GM12878 (cell line): ENCODE measurements around the gene FOXJ3.

Source experiments
- IKZF1 ChIP-seq: fragments of 450-650 bp; conservative IDR thresholded peaks from 2 replicates; pipeline ENCODE4 v1.6.1; 2017; ENCODE audit warnings: antibody characterized with exemption, mild to moderate bottlenecking
- SMC3 ChIP-seq: IDR thresholded peaks from 2 replicates; pipeline ENCODE4 v1.6.1; 2011; ENCODE audit warnings: low read length, improper control_type of control experiment, borderline replicate concordance
- TF ChIP-seq, protein P1 (sequence below), 3 experiments: IDR thresholded peaks in 2 of 3; conservative IDR thresholded peaks in 1 of 3; 2 replicates each; pipeline ENCODE4 v1.5.1; 2011; ENCODE audit warnings: low read depth in 3 of 3, low read length in 3 of 3, mild to moderate bottlenecking in 3 of 3, control low read depth in 2 of 3, moderate library complexity in 2 of 3, inconsistent platforms in 1 of 3, mixed read lengths in 1 of 3; ENCODE audit not compliant: control insufficient read depth in 2 of 3, insufficient read depth in 1 of 3; ENCODE audit errors: extremely low read depth in 1 of 3
- TF ChIP-seq, protein P2 (sequence below): fragments of 450-650 bp; IDR thresholded peaks from 2 replicates; pipeline ENCODE4 v1.6.1; 2017; ENCODE audit warnings: mild to moderate bottlenecking, moderate library complexity

DNA sequence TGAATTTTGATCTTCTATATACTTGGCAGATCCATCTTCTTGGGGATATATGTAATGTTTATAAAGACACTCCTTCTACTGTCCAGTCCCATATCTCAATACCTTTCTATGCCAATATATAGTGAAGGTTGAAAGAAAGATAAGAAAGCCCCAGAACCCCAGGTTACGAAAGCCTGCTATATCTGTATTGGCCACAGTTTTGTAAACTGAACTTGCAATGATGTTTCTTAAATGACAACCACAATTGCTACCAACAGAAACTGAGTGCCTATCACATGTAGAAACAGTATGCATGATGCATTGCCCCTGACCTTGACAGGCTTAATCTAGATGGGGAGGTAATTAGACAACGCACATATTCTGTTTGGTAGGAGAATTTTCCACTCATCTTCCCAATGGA is 37.8 kb upstream of the FOXJ3 start:
- no peak for TF ChIP-seq SMC3
- TF ChIP-seq, protein P1, sequence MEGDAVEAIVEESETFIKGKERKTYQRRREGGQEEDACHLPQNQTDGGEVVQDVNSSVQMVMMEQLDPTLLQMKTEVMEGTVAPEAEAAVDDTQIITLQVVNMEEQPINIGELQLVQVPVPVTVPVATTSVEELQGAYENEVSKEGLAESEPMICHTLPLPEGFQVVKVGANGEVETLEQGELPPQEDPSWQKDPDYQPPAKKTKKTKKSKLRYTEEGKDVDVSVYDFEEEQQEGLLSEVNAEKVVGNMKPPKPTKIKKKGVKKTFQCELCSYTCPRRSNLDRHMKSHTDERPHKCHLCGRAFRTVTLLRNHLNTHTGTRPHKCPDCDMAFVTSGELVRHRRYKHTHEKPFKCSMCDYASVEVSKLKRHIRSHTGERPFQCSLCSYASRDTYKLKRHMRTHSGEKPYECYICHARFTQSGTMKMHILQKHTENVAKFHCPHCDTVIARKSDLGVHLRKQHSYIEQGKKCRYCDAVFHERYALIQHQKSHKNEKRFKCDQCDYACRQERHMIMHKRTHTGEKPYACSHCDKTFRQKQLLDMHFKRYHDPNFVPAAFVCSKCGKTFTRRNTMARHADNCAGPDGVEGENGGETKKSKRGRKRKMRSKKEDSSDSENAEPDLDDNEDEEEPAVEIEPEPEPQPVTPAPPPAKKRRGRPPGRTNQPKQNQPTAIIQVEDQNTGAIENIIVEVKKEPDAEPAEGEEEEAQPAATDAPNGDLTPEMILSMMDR (IDR thresholded peaks at IDR 0.05 in 2 of 3, conservative IDR thresholded peaks at IDR 0.05 in 1 of 3; ENCODE audit: control insufficient read depth in 2 of 3, extremely low read depth in 1 of 3, insufficient read depth in 1 of 3, low read depth in 3 of 3, low read length in 3 of 3) = no peak
- TF ChIP-seq IKZF1 = no peak
- TF ChIP-seq, protein P2, sequence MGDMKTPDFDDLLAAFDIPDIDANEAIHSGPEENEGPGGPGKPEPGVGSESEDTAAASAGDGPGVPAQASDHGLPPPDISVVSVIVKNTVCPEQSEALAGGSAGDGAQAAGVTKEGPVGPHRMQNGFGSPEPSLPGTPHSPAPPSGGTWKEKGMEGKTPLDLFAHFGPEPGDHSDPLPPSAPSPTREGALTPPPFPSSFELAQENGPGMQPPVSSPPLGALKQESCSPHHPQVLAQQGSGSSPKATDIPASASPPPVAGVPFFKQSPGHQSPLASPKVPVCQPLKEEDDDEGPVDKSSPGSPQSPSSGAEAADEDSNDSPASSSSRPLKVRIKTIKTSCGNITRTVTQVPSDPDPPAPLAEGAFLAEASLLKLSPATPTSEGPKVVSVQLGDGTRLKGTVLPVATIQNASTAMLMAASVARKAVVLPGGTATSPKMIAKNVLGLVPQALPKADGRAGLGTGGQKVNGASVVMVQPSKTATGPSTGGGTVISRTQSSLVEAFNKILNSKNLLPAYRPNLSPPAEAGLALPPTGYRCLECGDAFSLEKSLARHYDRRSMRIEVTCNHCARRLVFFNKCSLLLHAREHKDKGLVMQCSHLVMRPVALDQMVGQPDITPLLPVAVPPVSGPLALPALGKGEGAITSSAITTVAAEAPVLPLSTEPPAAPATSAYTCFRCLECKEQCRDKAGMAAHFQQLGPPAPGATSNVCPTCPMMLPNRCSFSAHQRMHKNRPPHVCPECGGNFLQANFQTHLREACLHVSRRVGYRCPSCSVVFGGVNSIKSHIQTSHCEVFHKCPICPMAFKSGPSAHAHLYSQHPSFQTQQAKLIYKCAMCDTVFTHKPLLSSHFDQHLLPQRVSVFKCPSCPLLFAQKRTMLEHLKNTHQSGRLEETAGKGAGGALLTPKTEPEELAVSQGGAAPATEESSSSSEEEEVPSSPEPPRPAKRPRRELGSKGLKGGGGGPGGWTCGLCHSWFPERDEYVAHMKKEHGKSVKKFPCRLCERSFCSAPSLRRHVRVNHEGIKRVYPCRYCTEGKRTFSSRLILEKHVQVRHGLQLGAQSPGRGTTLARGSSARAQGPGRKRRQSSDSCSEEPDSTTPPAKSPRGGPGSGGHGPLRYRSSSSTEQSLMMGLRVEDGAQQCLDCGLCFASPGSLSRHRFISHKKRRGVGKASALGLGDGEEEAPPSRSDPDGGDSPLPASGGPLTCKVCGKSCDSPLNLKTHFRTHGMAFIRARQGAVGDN = no peak
